Activated CD8-positive, alpha-beta T cell treated with anti-CD3 and anti-CD28 coated beads for 36 hours (primary cell): ENCODE results near the gene B3GNT8. TPM values are rescaled to one million over a fixed set of nuclear protein-coding genes. Genes with fewer than 3 reads are reported as not detected.
A peak's percentile ranks its signal among the peaks of the same experiment; 100 is the strongest.
"Not testable (repeated sequence)": the region's sequence is repeated elsewhere in the genome, so short reads cannot be mapped to it uniquely, and the experiment has no call there.

ENCODE experiments used
- ATAC-seq: fragments of 200-7000 bp; cut with Tn5 transposase; one replicate; pipeline ENCODE4 v1.10.0; 2021; ENCODE audit warnings: mild to moderate bottlenecking, moderate library complexity
- CTCF ChIA-PET: fragments of 350-600 bp; sonication (Branson Sonifier 250); formaldehyde crosslinking; loops from one replicate; lab custom pipeline; 2021; ENCODE audit warnings: antibody characterized with exemption; lab: Charles Lee
- POLR2A ChIA-PET: fragments of 350-600 bp; sonication (Branson Sonifier 250); formaldehyde crosslinking; loops from one replicate; lab custom pipeline; 2021; ENCODE audit warnings: antibody characterized with exemption; lab: Charles Lee
- DNase-seq: peaks from one replicate; pipeline ENCODE4 v3.0.0-alpha.2; 2020
- H3K27ac Mint-ChIP-seq: one replicate; pipeline ENCODE4 v1.8.0; 2021; ENCODE audit warnings: mild to moderate bottlenecking, mixed read lengths
- H3K27me3 Mint-ChIP-seq: one replicate; pipeline ENCODE4 v1.8.0; 2021; ENCODE audit warnings: mixed read lengths
- H3K36me3 Mint-ChIP-seq: one replicate; pipeline ENCODE4 v1.8.0; 2021; ENCODE audit warnings: low read depth, mixed read lengths
- H3K4me1 Mint-ChIP-seq: one replicate; pipeline ENCODE4 v1.8.0; 2021; ENCODE audit warnings: low read depth, mixed read lengths
- H3K4me3 Mint-ChIP-seq: one replicate; pipeline ENCODE4 v1.8.0; 2021; ENCODE audit warnings: mild to moderate bottlenecking, moderate library complexity, mixed read lengths
- H3K9me3 Mint-ChIP-seq: one replicate; pipeline ENCODE4 v1.8.0; 2021; ENCODE audit warnings: mixed read lengths
- CTCF ChIP-seq: fragments of 200-600 bp; IDR thresholded peaks from one replicate; pipeline ENCODE4 v1.8.0; 2022; ENCODE audit warnings: antibody characterized with exemption, mild to moderate bottlenecking
- intact Hi-C: fragments of 100-400 bp; cut with micrococcal nuclease; formaldehyde crosslinking; loops from one replicate; pipeline ENCODE4 v1.10.0; 2022
- total RNA-seq, 2 experiments: library from RNA; stranded (reverse); gene quantifications; one replicate each; pipeline ENCODE4 v1.2.3, GENCODE V29; 2021

The B3GNT8 gene
- total RNA-seq, result 1 to 10 TPM in 1 of 2 experiments, under 1 TPM in 1; 0.59 to 1.1 TPM

GRCh38 chr19:41426952-41427646, at the start of gene B3GNT8:
Gene B3GNT8 (minus strand): TSS chr19:41427374. CDS start chr19:41426778, 596 bp downstream.
- no peak for TF ChIP-seq CTCF
- ChIA-PET POLR2A (interaction anchor here (1.0 to 1.5 kb wide), 3 partner anchors 8 to 12 kb away, joined by 3 to 13 read pairs (median 5); no protein-coding TSS in a partner anchor), CTCF (interaction anchor here (1.7 to 4.0 kb wide), 3 partner anchors 13 to 143 kb away, joined by 4 to 17 read pairs (median 15); partner anchors contain the start of gene DMAC2)
- Mint-ChIP-seq H3K27ac (peak within 1 kb of the TSS; percentile 86), H3K4me3 (peak within 1 kb of the TSS; percentile 71), H3K27me3 (no peaks in the 10 kb centered on the region), H3K9me3 (no peaks in the 10 kb centered on the region), H3K4me1 (peaks cover 24% of the 10 kb centered on the region), H3K36me3 (peaks cover under 1% of the 10 kb centered on the region)
- intact Hi-C loops, result no loop called here
- ATAC-seq (peak; percentile 83), DNase-seq (peak; percentile 73)

GRCh38 chr19:41476583-41476982, 49.4 kb upstream of the B3GNT8 start:
- no peak overlapping the region for H3K4me3 Mint-ChIP-seq
- peaks cover 45% of the 10 kb centered on the region for H3K27me3 Mint-ChIP-seq
- TF ChIP-seq CTCF, result no peak
- no peaks in the 10 kb centered on the region for H3K36me3 Mint-ChIP-seq
- POLR2A ChIA-PET, result no interaction called here
- no peak for ATAC-seq
- no peaks in the 10 kb centered on the region for H3K9me3 Mint-ChIP-seq
- intact Hi-C loops, result no loop called here
- CTCF ChIA-PET, result interaction anchor here (1.0 to 1.4 kb wide), 2 partner anchors 93 to 162 kb away, joined by 3 to 4 read pairs; no protein-coding TSS in a partner anchor
- DNase-seq, result no peak
- H3K4me1 Mint-ChIP-seq, result no peaks in the 10 kb centered on the region
- no peak overlapping the region for H3K27ac Mint-ChIP-seq

GRCh38 chr19:41463257-41464256, 36.4 kb upstream of the B3GNT8 start:
- intact Hi-C loops, H3K9me3 Mint-ChIP-seq, H3K27ac Mint-ChIP-seq, H3K36me3 Mint-ChIP-seq, POLR2A ChIA-PET, CTCF ChIA-PET, ATAC-seq, H3K4me1 Mint-ChIP-seq, DNase-seq, H3K4me3 Mint-ChIP-seq: not testable (repeated sequence)
- H3K27me3 Mint-ChIP-seq, result peaks cover 10% of the 10 kb centered on the region

GRCh38 chr19:41462497-41462896, 35.3 kb upstream of the B3GNT8 start:
- CTCF ChIA-PET, result no interaction called here
- no peak for TF ChIP-seq CTCF
- Mint-ChIP-seq H3K4me3 (no peak overlapping the region), H3K4me1 (peaks cover 5% of the 10 kb centered on the region), H3K9me3 (no peaks in the 10 kb centered on the region), H3K27ac (no peak overlapping the region), H3K36me3 (no peaks in the 10 kb centered on the region), H3K27me3 (peaks cover 14% of the 10 kb centered on the region)
- intact Hi-C loops, result no loop called here
- ATAC-seq (no peak), DNase-seq (no peak)
- POLR2A ChIA-PET, result no interaction called here

- ChIA-PET CTCF (interaction anchor here (1.2 to 15.6 kb wide), 5 partner anchors 9 to 140 kb away, joined by 4 to 272 read pairs (median 5); partner anchors contain the start of gene CEACAM21), POLR2A (no interaction called here)
- DNase-seq (no peak), ATAC-seq (peak; percentile 94)
- H3K4me1 Mint-ChIP-seq, result peaks cover 14% of the 10 kb centered on the region
- no peaks in the 10 kb centered on the region for H3K36me3 Mint-ChIP-seq
- no peak for TF ChIP-seq CTCF
- no peaks in the 10 kb centered on the region for H3K9me3 Mint-ChIP-seq
- H3K27me3 Mint-ChIP-seq, result peaks cover 20% of the 10 kb centered on the region
- peak overlapping the region; percentile 48 for H3K27ac Mint-ChIP-seq
- intact Hi-C loops, result no loop called here
- no peak overlapping the region for H3K4me3 Mint-ChIP-seq
Measured at GRCh38 chr19:41457241-41457640, 30.1 kb upstream of the B3GNT8 start.
